GM12878 (cell line): ENCODE results near the gene NDOR1. TPM values are rescaled to one million over a fixed set of nuclear protein-coding genes. Genes with fewer than 3 reads are reported as not detected.

Experiments
- BRCA1 ChIP-seq: IDR thresholded peaks from 2 replicates; pipeline ENCODE4 v1.6.1; 2011; ENCODE audit warnings: low read depth, low read length, improper control_type of control experiment
- CBFB ChIP-seq: IDR thresholded peaks from 2 replicates; pipeline ENCODE4 v1.6.1; 2016; ENCODE audit warnings: antibody characterized with exemption, low read depth
- CUX1 ChIP-seq: IDR thresholded peaks from 2 replicates; pipeline ENCODE4 v1.6.1; 2012; ENCODE audit warnings: improper control_type of control experiment, low read depth, low read length; ENCODE audit not compliant: insufficient replicate concordance
- E2F4 ChIP-seq: IDR thresholded peaks from 2 replicates; pipeline ENCODE4 v1.6.1; 2012; ENCODE audit warnings: low read depth, low read length, improper control_type of control experiment
- E2F8 ChIP-seq: fragments of 450-650 bp; IDR thresholded peaks from 2 replicates; pipeline ENCODE4 v1.6.1; 2018; ENCODE audit warnings: mild to moderate bottlenecking, low read depth, moderate library complexity; ENCODE audit not compliant: partially characterized antibody
- FOS ChIP-seq: IDR thresholded peaks from 3 replicates; pipeline ENCODE4 v1.6.1; 2011; ENCODE audit warnings: borderline replicate concordance; ENCODE audit not compliant: insufficient read length; ENCODE audit errors: extremely low read depth
- GATAD2B ChIP-seq: fragments of 450-650 bp; conservative IDR thresholded peaks from 2 replicates; pipeline ENCODE4 v1.6.1; 2017; ENCODE audit warnings: low read depth, mild to moderate bottlenecking, moderate library complexity
- IRF5 ChIP-seq: fragments of 450-650 bp; IDR thresholded peaks from 2 replicates; pipeline ENCODE4 v1.6.1; 2017; ENCODE audit warnings: borderline replicate concordance
- MEF2B ChIP-seq: fragments of 450-650 bp; IDR thresholded peaks from 2 replicates; pipeline ENCODE4 v1.6.1; 2018; ENCODE audit warnings: mild to moderate bottlenecking, moderate library complexity; ENCODE audit not compliant: partially characterized antibody, poor library complexity, severe bottlenecking
- NKRF ChIP-seq: fragments of 450-650 bp; conservative IDR thresholded peaks from 2 replicates; pipeline ENCODE4 v1.6.1; 2017; ENCODE audit warnings: mild to moderate bottlenecking, moderate library complexity
- NR2C1 ChIP-seq: fragments of 450-650 bp; IDR thresholded peaks from 2 replicates; pipeline ENCODE4 v1.6.1; 2017; ENCODE audit warnings: antibody characterized with exemption, mild to moderate bottlenecking, moderate library complexity
- PAX5 ChIP-seq: IDR thresholded peaks from 2 replicates; pipeline ENCODE4 v1.6.1; 2011; ENCODE audit warnings: low read depth, low read length, borderline replicate concordance
- SIX5 ChIP-seq: IDR thresholded peaks from 2 replicates; pipeline ENCODE4 v1.6.1; 2011; ENCODE audit warnings: mild to moderate bottlenecking, low read depth, low read length, moderate library complexity; ENCODE audit not compliant: severe bottlenecking
- SPI1 ChIP-seq: IDR thresholded peaks from 2 replicates; pipeline ENCODE4 v1.6.1; 2011; ENCODE audit warnings: low read depth, mild to moderate bottlenecking, low read length, moderate library complexity, borderline replicate concordance; ENCODE audit not compliant: insufficient read depth
- YY1 ChIP-seq: IDR thresholded peaks from 2 replicates; pipeline ENCODE4 v1.6.1; 2011; ENCODE audit warnings: low read depth, mild to moderate bottlenecking, low read length
- ZBED1 ChIP-seq: IDR thresholded peaks from 2 replicates; pipeline ENCODE4 v1.6.1; 2016; ENCODE audit warnings: borderline replicate concordance
- polyA plus RNA-seq, 11 experiments: library from polyadenylated mRNA; depleted of rRNA in 4 of 11; unstranded in 6 of 11; stranded (reverse) in 5 of 11; fragments of >200 nt; fragmentation: Nextera tagmentation in 4 of 11; fragmentation: Illumina TruSeq in 1 of 11; extraction: Ambion mirVana in 4 of 11; extraction: Trizol in 1 of 11; gene quantifications; 1 replicate in 1 of 11; 2 replicates in 10 of 11; pipeline versions ENCODE4 v1.2.1 to v1.2.3, GENCODE V29; 2011 to 2016; ENCODE audit warnings: inconsistent platforms in 2 of 11, missing spikeins in 2 of 11, low read depth in 1 of 11
- total RNA-seq, 4 experiments: library from RNA; depleted of rRNA in 3 of 4; stranded (reverse); fragments of >200 nt in 3 of 4; fragmentation: Illumina TruSeq in 1 of 4; extraction: Trizol in 1 of 4; gene quantifications; 2 replicates each; pipeline versions ENCODE4 v1.2.1 to v1.2.3, GENCODE V29; 2013 to 2021

The NDOR1 gene
- total and polyA plus RNA-seq, 10 of the 15 experiments (the other 5 are each of a cell fraction or from before 2014, with no cell fraction given): 0.04 to 32.9 (median 11.1) TPM

GRCh38 chr9:137240841-137241489 is 35.5 kb downstream of the NDOR1 start, which contains the start of gene TUBB4B (continued):
- TF ChIP-seq E2F8 (no peak), ZBED1 (peak; percentile 80; the same call in 1 of the 2 replicates), SIX5 (no peak), MEF2B (no peak), CBFB (peak; percentile 98), GATAD2B (peak; percentile 43; the same call in 1 of the 2 replicates), NKRF (peak; percentile 96), YY1 (peak; percentile 95), FOS (peak; percentile 99), IRF5 (no peak), E2F4 (peak; percentile 70; the same call in 1 of the 2 replicates), BRCA1 (no peak), PAX5 (peak; percentile 34; the same call in 1 of the 2 replicates), SPI1 (0 out of 2 replicates have a peak, but pooled peaks have one; percentile 17), NR2C1 (peak; percentile 45; the same call in 1 of the 2 replicates), CUX1 (no peak)
